H1 (cell line): Measurements from ENCODE around the gene MYOCD.

Experiments
- CEBPB ChIP-seq: IDR thresholded peaks from 2 replicates; pipeline ENCODE4 v1.6.1; 2012; ENCODE audit warnings: low read depth, low read length
- CTCF ChIP-seq, 3 experiments: IDR thresholded peaks; 1 replicate in 2 of 3; 2 replicates in 1 of 3; pipeline versions ENCODE4 v1.5.1 to v1.6.1; 2011; ENCODE audit warnings: low read length in 3 of 3, mild to moderate bottlenecking in 3 of 3, inconsistent platforms in 2 of 3, low read depth in 1 of 3, moderate library complexity in 1 of 3; ENCODE audit not compliant: insufficient read depth in 1 of 3; ENCODE audit errors: control extremely low read depth in 1 of 3
- EGR1 ChIP-seq: IDR thresholded peaks from 2 replicates; pipeline ENCODE4 v1.6.1; 2011; ENCODE audit warnings: low read depth, low read length, borderline replicate concordance
- EZH2 ChIP-seq: fragments of 200-600 bp; sonication (generic); IDR thresholded peaks from 2 replicates; pipeline ENCODE4 v1.7.1; 2012; ENCODE audit warnings: low read depth, mild to moderate bottlenecking, moderate library complexity, low read length, inconsistent platforms; ENCODE audit not compliant: severe bottlenecking
- NRF1 ChIP-seq: IDR thresholded peaks from 2 replicates; pipeline ENCODE4 v1.6.1; 2011; ENCODE audit warnings: mild to moderate bottlenecking, low read depth, low read length, improper control_type of control experiment
- SIN3A ChIP-seq, 2 experiments: IDR thresholded peaks in 1 of 2; conservative IDR thresholded peaks in 1 of 2; 2 replicates each; pipeline ENCODE4 v1.6.1; 2011 to 2012; ENCODE audit warnings: low read length in 2 of 2, improper control_type of control experiment in 1 of 2, low read depth in 1 of 2, mild to moderate bottlenecking in 1 of 2

GRCh38 chr17:12646761-12647422 lies 18.8 kb upstream of the MYOCD start:
- TF ChIP-seq EGR1, result no peak
- no peak for TF ChIP-seq CEBPB
- no peak for TF ChIP-seq SIN3A (conservative IDR thresholded peaks at IDR 0.05 in 1 of 2, IDR thresholded peaks at IDR 0.05 in 1 of 2; ENCODE audit: low read depth in 1 of 2, low read length in 2 of 2)
- TF ChIP-seq NRF1, result no peak
- no peak for TF ChIP-seq EZH2
- TF ChIP-seq CTCF (IDR thresholded peaks at IDR 0.05; ENCODE audit: control extremely low read depth in 1 of 3, insufficient read depth in 1 of 3, low read depth in 1 of 3, low read length in 3 of 3), result no peak
